HG02798 (cell line): Measurements from ENCODE around the gene SCAP.

Experiments used
- ATAC-seq: cut with Tn5 transposase; IDR thresholded peaks from one replicate; pipeline ENCODE4 v1.9.1; 2021; ENCODE audit warnings: mild to moderate bottlenecking; ENCODE audit not compliant: unreplicated experiment, poor library complexity

The SCAP gene

GRCh38 chr3:47418167-47419082 lies 57.3 kb downstream of the SCAP start:
- no peak for ATAC-seq

GRCh38 chr3:47416041-47416440 lies 59.7 kb downstream of the SCAP start:
- ATAC-seq = no peak

DNA sequence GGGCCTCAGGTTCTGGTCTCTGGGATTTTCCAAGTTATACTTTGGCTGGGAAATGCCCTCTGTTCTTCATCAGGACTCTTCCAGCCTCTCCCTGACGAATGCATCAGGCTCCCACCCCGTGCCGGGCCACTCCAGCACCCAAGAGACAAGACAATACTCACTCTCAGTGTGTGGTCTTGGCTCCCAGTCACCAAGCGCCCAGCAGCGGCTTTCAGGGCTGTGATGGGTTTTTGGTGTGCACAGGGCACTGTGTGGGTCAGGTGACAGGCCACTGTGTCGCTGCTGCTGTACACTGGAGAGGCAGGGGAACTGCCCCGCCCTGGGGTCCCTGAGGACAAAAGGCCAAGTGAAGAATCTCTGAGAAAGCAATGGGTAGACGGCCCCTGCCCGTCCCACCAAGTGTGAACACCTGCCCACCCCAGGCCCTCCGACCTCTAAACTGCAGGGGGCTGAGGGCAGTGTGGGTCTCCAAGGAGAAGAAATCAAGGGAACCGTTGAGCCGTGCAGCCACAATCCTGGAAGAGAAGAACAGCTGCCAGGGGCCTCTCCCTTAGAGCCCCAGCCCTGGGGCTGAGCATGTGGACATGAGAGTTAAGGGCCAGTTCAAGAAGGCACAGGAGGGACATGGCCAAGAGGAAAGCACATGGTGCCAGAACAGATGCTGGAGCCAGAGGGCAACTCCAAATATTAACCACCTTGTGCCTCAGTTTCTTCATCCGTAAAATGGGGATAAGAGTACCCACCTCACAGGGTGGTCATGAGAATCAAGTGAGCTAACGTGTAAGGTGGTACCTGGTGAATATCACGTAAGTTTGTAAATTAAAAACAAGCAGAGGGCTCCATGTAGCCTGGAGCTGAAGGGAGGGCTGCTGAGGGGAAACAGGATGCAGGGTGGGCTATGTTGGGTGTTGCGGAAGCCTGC lies 60.8 kb downstream of the SCAP start:
- ATAC-seq = no peak

DNA sequence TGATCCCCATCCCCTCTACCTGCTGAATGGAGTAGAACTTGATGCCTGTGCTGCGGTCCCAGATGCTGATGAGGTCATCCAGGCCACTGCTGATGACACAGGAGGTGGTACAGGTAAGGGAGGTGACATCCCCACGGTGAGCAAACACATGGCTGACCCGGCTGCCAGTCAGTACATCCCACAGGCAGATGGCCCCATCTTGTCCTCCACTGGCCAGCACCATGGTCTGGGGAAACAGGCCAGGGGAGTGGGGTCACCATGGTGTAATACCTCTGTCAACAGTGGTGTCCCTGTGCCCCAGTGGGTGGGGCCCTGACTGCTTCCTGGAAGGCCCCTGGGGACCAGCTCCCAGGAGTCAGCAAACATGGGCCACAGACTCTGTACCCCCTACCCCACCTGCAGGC lies 61.6 kb downstream of the SCAP start:
- no peak for ATAC-seq

GRCh38 chr3:47413751-47414150 lies 62.0 kb downstream of the SCAP start:
- ATAC-seq = no peak

DNA sequence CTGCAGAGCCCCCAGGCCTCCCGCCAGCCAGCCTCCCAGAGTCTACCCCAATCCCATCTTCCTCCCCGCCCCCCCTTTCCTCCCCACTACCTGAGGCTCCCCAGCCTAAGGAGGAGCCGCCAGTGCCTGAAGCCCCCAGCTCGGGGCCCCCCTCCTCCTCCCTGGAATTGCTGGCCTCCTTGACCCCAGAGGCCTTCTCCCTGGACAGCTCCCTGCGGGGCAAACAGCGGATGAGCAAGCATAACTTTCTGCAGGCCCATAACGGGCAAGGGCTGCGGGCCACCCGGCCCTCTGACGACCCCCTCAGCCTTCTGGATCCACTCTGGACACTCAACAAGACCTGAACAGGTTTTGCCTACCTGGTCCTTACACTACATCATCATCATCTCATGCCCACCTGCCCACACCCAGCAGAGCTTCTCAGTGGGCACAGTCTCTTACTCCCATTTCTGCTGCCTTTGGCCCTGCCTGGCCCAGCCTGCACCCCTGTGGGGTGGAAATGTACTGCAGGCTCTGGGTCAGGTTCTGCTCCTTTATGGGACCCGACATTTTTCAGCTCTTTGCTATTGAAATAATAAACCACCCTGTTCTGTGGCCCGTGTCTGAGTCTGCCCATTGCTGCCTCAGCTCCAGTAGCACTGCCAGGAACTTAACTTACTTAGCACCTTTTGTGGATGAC lies 62.8 kb downstream of the SCAP start:
- ATAC-seq = no peak

GRCh38 chr3:47412453-47412756 lies 63.3 kb downstream of the SCAP start:
- no peak for ATAC-seq

- ATAC-seq = no peak
Observed at GRCh38 chr3:47411696-47412452, 63.9 kb downstream of the SCAP start.

- ATAC-seq = no peak
Observed at GRCh38 chr3:47410801-47411646, 64.7 kb downstream of the SCAP start.

- no peak for ATAC-seq
Observed at GRCh38 chr3:47410417-47410720, 65.4 kb downstream of the SCAP start.

- ATAC-seq = no peak
Observed at GRCh38 chr3:47409688-47410416, 65.9 kb downstream of the SCAP start.

DNA sequence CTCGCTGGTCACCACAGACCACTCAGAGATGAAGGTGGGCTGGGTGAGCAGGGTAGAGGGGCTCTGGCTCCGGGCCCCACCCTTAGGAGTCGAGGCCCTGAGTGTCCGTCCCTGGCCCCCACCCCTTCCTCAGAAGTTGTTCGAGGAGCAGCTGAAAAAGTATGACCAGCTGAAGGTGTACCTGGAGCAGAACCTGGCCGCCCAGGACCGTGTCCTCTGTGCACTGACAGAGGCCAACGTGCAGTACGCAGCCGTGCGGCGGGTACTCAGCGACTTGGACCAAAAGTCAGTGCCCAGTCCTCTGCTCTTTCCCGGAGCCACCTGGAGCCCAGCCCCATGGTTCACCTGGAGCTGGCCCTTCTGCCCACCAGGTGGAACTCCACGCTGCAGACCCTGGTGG lies 66.5 kb downstream of the SCAP start:
- ATAC-seq = no peak

GRCh38 chr3:47408839-47409229 lies 66.9 kb downstream of the SCAP start:
- ATAC-seq = no peak

GRCh38 chr3:47407896-47408838 lies 67.6 kb downstream of the SCAP start:
- no peak for ATAC-seq

DNA sequence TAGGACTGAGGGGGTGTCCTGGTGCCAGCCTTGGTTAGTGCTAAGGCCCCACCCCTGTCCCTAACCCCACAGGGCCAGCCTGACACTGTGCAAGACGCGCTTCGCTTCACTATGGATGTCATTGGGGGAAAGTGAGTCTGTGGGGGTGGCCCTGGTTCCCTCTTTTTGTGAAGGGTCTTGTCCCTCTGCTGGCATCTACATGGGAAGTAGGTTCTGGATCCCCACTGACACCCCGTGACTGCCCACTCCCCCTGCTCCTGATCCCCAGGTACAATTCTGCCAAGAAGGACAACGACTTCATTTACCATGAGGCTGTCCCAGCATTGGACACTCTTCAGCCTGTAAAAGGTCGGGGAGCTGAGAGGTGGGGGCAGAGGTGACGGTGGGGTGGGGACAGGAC lies 68.5 kb downstream of the SCAP start:
- no peak for ATAC-seq

- ATAC-seq = no peak
Observed at GRCh38 chr3:47406762-47407149, 69.0 kb downstream of the SCAP start.

GRCh38 chr3:47405820-47406761 lies 69.7 kb downstream of the SCAP start:
- no peak for ATAC-seq
